ENCODE results near the gene KCNIP4.

Gene KCNIP4

DNA sequence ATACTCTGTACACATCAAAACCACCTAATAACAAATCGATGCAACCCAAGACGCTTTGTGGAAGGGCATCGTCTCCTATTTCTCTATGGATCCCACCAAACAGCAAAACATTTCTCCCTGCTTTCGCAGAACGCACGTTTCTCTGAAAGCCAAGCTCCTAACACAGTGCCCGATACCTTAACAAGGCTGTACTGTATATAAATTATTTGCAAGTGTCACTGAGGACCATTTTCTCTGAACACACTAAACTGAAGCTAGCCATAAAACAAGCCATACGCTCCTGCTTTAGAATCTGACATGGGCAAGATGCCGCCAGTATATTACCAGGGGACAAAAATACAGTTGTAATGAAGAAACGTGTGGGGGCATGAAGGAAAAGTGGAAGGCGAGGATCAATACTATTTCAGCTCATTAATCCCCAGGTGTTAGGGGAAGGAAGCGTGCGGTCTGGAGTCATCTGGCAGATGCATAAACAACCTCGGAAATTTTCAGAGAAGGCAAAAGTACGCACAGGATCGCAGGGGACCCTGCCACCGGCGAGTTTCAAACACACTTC is 703 bp downstream of the KCNIP4 start:
- Histone ChIP-seq H3K18ac (ENCODE audit: low read length) (no peak overlapping the region), H2BK120ac (ENCODE audit: low read depth, low read length) (no peak overlapping the region), H2AK5ac (ENCODE audit: low read length) (no peak overlapping the region), H3K4me2 (ENCODE audit: low read length) (peak overlapping the region; percentile 97), H3K79me1 (ENCODE audit: low read length) (no peaks in the 10 kb centered on the region), H3K56ac (ENCODE audit: low read length) (peak overlapping the region; percentile 72), H4K5ac (ENCODE audit: low read length) (no peak overlapping the region), H3K79me2 (ENCODE audit: control insufficient read depth, insufficient read depth, low read length) (no peaks in the 10 kb centered on the region), H3K4ac (ENCODE audit: low read depth, low read length) (no peak overlapping the region), H3K4me1 (ENCODE audit: control insufficient read depth, low read depth, low read length) (no peaks in the 10 kb centered on the region), H3K27ac (ENCODE audit: low read depth, low read length) (no peak overlapping the region), H3K23ac (ENCODE audit: low read length) (no peak overlapping the region), H3K27me3 (ENCODE audit: insufficient read depth, low read length, poor library complexity) (peaks cover 10% of the 10 kb centered on the region), H2BK15ac (replicated peaks; ENCODE audit: low read depth) (no peak overlapping the region), H3K36me3 (ENCODE audit: control insufficient read depth, insufficient read depth, low read length) (no peaks in the 10 kb centered on the region), H4K8ac (ENCODE audit: low read depth, low read length) (no peak overlapping the region), H3K4me3 (ENCODE audit: low read length) (no peak overlapping the region), H2BK5ac (ENCODE audit: low read length) (no peak overlapping the region), H3K9ac (ENCODE audit: low read length) (peak overlapping the region; percentile 43)
- DNase-seq, result no peak
- no CpG with 5 or more reads among the region's 18 CpGs for WGBS (ENCODE audit: extremely low coverage, insufficient coverage, low lambda C conversion rate)

DNA sequence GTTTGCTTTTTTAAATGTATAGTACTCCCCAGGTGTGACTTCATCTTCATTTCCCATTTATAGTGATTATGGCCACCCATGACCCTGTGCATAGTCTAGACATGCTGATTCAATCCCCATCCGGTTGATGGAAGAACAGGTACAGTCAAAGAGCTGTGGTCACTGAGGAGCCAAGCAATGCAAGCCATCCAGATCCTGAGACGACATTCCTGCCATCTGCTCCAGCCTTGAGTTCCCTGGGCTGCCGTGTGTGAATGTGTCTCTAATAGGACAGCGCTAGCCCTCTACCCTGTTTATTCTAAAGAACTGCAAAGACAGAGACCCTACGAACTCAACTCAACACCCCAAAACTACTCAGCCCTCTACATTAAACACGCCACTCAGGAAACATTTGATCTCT is 1.7 kb downstream of the KCNIP4 start:
- 100% methylated on average over 1 of the region's 6 CpGs for WGBS (ENCODE audit: extremely low coverage, insufficient coverage, low lambda C conversion rate)
- Histone ChIP-seq H2AK5ac (ENCODE audit: low read length) (no peak overlapping the region), H4K5ac (ENCODE audit: low read length) (no peak overlapping the region), H3K23ac (ENCODE audit: low read length) (no peak overlapping the region), H4K8ac (ENCODE audit: low read depth, low read length) (no peak overlapping the region), H2BK120ac (ENCODE audit: low read depth, low read length) (no peak overlapping the region), H3K4me2 (ENCODE audit: low read length) (no peak overlapping the region), H3K9ac (ENCODE audit: low read length) (no peak overlapping the region), H3K27ac (ENCODE audit: low read depth, low read length) (no peak overlapping the region), H3K4me3 (ENCODE audit: low read length) (no peak overlapping the region), H3K79me2 (ENCODE audit: control insufficient read depth, insufficient read depth, low read length) (no peaks in the 10 kb centered on the region), H3K4ac (ENCODE audit: low read depth, low read length) (no peak overlapping the region), H2BK5ac (ENCODE audit: low read length) (no peak overlapping the region), H3K27me3 (ENCODE audit: insufficient read depth, low read length, poor library complexity) (peaks cover 10% of the 10 kb centered on the region), H3K18ac (ENCODE audit: low read length) (no peak overlapping the region), H3K36me3 (ENCODE audit: control insufficient read depth, insufficient read depth, low read length) (no peaks in the 10 kb centered on the region), H2BK15ac (replicated peaks; ENCODE audit: low read depth) (no peak overlapping the region), H3K79me1 (ENCODE audit: low read length) (no peaks in the 10 kb centered on the region), H3K4me1 (ENCODE audit: control insufficient read depth, low read depth, low read length) (no peaks in the 10 kb centered on the region), H3K56ac (ENCODE audit: low read length) (no peak overlapping the region)
- DNase-seq, result no peak

DNA sequence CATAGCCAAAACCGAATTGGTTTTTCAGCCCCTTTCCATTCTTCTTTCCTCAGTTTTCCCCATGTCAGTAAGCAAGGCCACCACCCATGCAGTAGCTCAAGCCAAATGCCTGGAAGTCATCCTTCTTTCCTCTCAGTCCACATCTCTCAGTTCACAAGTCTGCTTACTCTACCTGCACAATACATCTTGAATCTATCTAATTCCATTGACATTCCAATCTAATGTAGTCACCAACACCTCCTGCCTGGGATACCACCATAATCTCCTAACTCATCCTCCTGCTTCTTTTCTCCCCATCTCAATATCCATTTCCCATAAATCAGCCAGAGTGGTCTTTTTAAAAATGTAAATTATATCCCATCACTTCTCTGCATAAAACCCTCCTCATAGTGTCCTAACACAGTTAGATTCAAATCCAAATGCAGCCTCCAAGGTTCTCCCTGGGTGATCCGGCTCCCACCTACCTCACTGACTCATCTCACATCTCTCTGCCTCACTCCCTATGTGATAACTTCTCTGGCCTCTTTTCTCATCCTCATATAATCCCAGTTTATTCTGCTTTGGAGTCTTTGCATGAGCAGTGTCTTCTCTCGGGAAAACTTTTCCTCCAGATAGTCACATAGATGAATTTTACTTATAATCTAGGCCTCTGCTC is 26.9 kb downstream of the KCNIP4 start:
- H3K27ac ChIP-seq (ENCODE audit: low read depth, low read length), result no peak overlapping the region
- no peak overlapping the region for H3K23ac ChIP-seq (ENCODE audit: low read length)
- no peak overlapping the region for H3K9ac ChIP-seq (ENCODE audit: low read length)
- H2BK120ac ChIP-seq (ENCODE audit: low read depth, low read length), result no peak overlapping the region
- no peaks in the 10 kb centered on the region for H3K4me1 ChIP-seq (ENCODE audit: control insufficient read depth, low read depth, low read length)
- no peak overlapping the region for H3K56ac ChIP-seq (ENCODE audit: low read length)
- no peak overlapping the region for H2BK5ac ChIP-seq (ENCODE audit: low read length)
- H3K79me2 ChIP-seq (ENCODE audit: control insufficient read depth, insufficient read depth, low read length), result no peaks in the 10 kb centered on the region
- no peak overlapping the region for H3K18ac ChIP-seq (ENCODE audit: low read length)
- H3K36me3 ChIP-seq (ENCODE audit: control insufficient read depth, insufficient read depth, low read length), result no peaks in the 10 kb centered on the region
- no peaks in the 10 kb centered on the region for H3K79me1 ChIP-seq (ENCODE audit: low read length)
- peak; percentile 79 for DNase-seq
- H2AK5ac ChIP-seq (ENCODE audit: low read length), result no peak overlapping the region
- H2BK15ac ChIP-seq (replicated peaks; ENCODE audit: low read depth), result no peak overlapping the region
- H3K4me2 ChIP-seq (ENCODE audit: low read length), result no peak overlapping the region
- H4K8ac ChIP-seq (ENCODE audit: low read depth, low read length), result no peak overlapping the region
- no peak overlapping the region for H3K4me3 ChIP-seq (ENCODE audit: low read length)
- no peak overlapping the region for H4K5ac ChIP-seq (ENCODE audit: low read length)
- H3K27me3 ChIP-seq (ENCODE audit: insufficient read depth, low read length, poor library complexity), result no peaks in the 10 kb centered on the region
- WGBS (ENCODE audit: extremely low coverage, insufficient coverage, low lambda C conversion rate), result no CpG with 5 or more reads among the region's 3 CpGs
- no peak overlapping the region for H3K4ac ChIP-seq (ENCODE audit: low read depth, low read length)

DNA sequence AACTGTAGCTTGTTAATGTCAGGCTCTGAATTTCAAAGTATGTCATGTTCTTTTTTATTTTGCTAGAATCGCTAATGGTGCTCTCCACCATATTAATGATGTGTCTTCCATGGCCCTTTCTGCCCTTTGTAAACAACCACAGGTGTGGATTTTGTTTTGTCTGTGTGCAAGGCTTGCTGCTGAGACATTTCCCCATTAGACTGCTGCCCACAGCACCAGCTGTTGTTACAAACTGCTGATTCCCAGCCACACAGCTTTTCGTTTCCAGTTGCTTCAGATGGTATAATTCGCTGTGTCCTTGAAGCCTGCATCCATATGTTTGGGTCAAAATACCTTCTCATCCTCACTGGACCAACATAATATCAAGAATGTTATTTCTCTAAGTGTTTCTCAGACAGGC is 32.8 kb downstream of the KCNIP4 start:
- Histone ChIP-seq H3K56ac (ENCODE audit: low read length) (no peak overlapping the region), H2BK120ac (ENCODE audit: low read depth, low read length) (no peak overlapping the region), H3K27me3 (ENCODE audit: insufficient read depth, low read length, poor library complexity) (no peaks in the 10 kb centered on the region), H3K18ac (ENCODE audit: low read length) (no peak overlapping the region), H3K79me1 (ENCODE audit: low read length) (no peaks in the 10 kb centered on the region), H4K5ac (ENCODE audit: low read length) (no peak overlapping the region), H2BK15ac (replicated peaks; ENCODE audit: low read depth) (no peak overlapping the region), H3K4ac (ENCODE audit: low read depth, low read length) (no peak overlapping the region), H3K4me2 (ENCODE audit: low read length) (no peak overlapping the region), H2BK5ac (ENCODE audit: low read length) (no peak overlapping the region), H3K27ac (ENCODE audit: low read depth, low read length) (no peak overlapping the region), H3K79me2 (ENCODE audit: control insufficient read depth, insufficient read depth, low read length) (no peaks in the 10 kb centered on the region), H4K8ac (ENCODE audit: low read depth, low read length) (no peak overlapping the region), H3K36me3 (ENCODE audit: control insufficient read depth, insufficient read depth, low read length) (no peaks in the 10 kb centered on the region), H3K23ac (ENCODE audit: low read length) (no peak overlapping the region), H3K9ac (ENCODE audit: low read length) (no peak overlapping the region), H3K4me1 (ENCODE audit: control insufficient read depth, low read depth, low read length) (no peaks in the 10 kb centered on the region), H2AK5ac (ENCODE audit: low read length) (no peak overlapping the region), H3K4me3 (ENCODE audit: low read length) (no peak overlapping the region)
- no CpG with 5 or more reads among the region's 3 CpGs for WGBS (ENCODE audit: extremely low coverage, insufficient coverage, low lambda C conversion rate)
- no peak for DNase-seq

DNA sequence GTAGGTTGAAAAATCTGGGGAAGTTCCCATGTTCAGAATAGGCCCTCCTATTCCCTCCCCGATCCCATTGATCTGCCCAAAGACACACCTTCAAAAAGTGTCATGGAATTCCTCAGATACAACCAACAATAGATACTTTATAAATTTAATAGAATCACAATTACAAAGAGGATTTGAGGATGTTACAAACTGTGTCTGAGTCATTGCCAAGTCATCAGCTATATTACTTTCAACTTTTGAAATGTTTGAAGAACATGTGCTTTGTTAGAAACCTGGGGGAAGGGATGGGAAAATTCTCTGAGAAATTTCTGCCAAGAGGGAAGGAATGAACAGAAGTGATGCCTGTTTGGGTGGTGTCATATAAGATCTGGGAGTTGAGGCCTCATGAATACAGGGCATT is 46.7 kb downstream of the KCNIP4 start:
- H3K56ac ChIP-seq (ENCODE audit: low read length), result no peak overlapping the region
- H3K79me1 ChIP-seq (ENCODE audit: low read length), result no peaks in the 10 kb centered on the region
- H3K79me2 ChIP-seq (ENCODE audit: control insufficient read depth, insufficient read depth, low read length), result no peaks in the 10 kb centered on the region
- H3K18ac ChIP-seq (ENCODE audit: low read length), result no peak overlapping the region
- no CpG with 5 or more reads among the region's 1 CpG for WGBS (ENCODE audit: extremely low coverage, insufficient coverage, low lambda C conversion rate)
- no peak overlapping the region for H3K9ac ChIP-seq (ENCODE audit: low read length)
- H3K4me2 ChIP-seq (ENCODE audit: low read length), result no peak overlapping the region
- H2BK15ac ChIP-seq (replicated peaks; ENCODE audit: low read depth), result no peak overlapping the region
- H4K8ac ChIP-seq (ENCODE audit: low read depth, low read length), result no peak overlapping the region
- H2BK120ac ChIP-seq (ENCODE audit: low read depth, low read length), result no peak overlapping the region
- no peak for DNase-seq
- no peaks in the 10 kb centered on the region for H3K36me3 ChIP-seq (ENCODE audit: control insufficient read depth, insufficient read depth, low read length)
- H3K23ac ChIP-seq (ENCODE audit: low read length), result no peak overlapping the region
- no peak overlapping the region for H4K5ac ChIP-seq (ENCODE audit: low read length)
- no peak overlapping the region for H3K4ac ChIP-seq (ENCODE audit: low read depth, low read length)
- H3K4me3 ChIP-seq (ENCODE audit: low read length), result no peak overlapping the region
- no peaks in the 10 kb centered on the region for H3K27me3 ChIP-seq (ENCODE audit: insufficient read depth, low read length, poor library complexity)
- H3K4me1 ChIP-seq (ENCODE audit: control insufficient read depth, low read depth, low read length), result no peaks in the 10 kb centered on the region
- H2BK5ac ChIP-seq (ENCODE audit: low read length), result no peak overlapping the region
- H3K27ac ChIP-seq (ENCODE audit: low read depth, low read length), result no peak overlapping the region
- H2AK5ac ChIP-seq (ENCODE audit: low read length), result no peak overlapping the region

DNA sequence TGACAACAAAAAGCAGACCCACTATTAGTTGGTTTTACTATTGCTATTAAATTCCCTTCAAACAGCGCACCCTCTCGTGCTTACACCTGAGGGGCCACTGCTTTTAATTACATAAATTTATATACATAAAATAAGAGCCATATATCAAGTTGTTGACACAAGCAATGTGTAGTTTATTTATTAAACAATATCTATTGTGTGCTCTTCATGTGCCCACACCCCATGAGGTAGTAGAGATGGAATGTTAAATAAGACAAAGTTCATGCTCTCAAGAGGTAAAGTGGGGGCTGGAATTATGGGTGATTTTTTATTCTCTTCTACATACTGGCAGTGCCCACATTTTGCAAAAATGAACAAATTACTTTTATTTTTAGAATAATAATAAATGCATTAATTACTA is 47.3 kb downstream of the KCNIP4 start:
- no peak for DNase-seq
- H2BK15ac ChIP-seq (replicated peaks; ENCODE audit: low read depth), result no peak overlapping the region
- H3K4me1 ChIP-seq (ENCODE audit: control insufficient read depth, low read depth, low read length), result no peaks in the 10 kb centered on the region
- H2BK5ac ChIP-seq (ENCODE audit: low read length), result no peak overlapping the region
- no peak overlapping the region for H4K8ac ChIP-seq (ENCODE audit: low read depth, low read length)
- H4K5ac ChIP-seq (ENCODE audit: low read length), result no peak overlapping the region
- H3K27ac ChIP-seq (ENCODE audit: low read depth, low read length), result no peak overlapping the region
- no peak overlapping the region for H2BK120ac ChIP-seq (ENCODE audit: low read depth, low read length)
- no peaks in the 10 kb centered on the region for H3K36me3 ChIP-seq (ENCODE audit: control insufficient read depth, insufficient read depth, low read length)
- no peak overlapping the region for H3K23ac ChIP-seq (ENCODE audit: low read length)
- no peaks in the 10 kb centered on the region for H3K79me1 ChIP-seq (ENCODE audit: low read length)
- no peak overlapping the region for H3K56ac ChIP-seq (ENCODE audit: low read length)
- no peak overlapping the region for H3K4me2 ChIP-seq (ENCODE audit: low read length)
- H3K79me2 ChIP-seq (ENCODE audit: control insufficient read depth, insufficient read depth, low read length), result no peaks in the 10 kb centered on the region
- H2AK5ac ChIP-seq (ENCODE audit: low read length), result no peak overlapping the region
- no CpG with 5 or more reads among the region's 2 CpGs for WGBS (ENCODE audit: extremely low coverage, insufficient coverage, low lambda C conversion rate)
- no peak overlapping the region for H3K4me3 ChIP-seq (ENCODE audit: low read length)
- H3K4ac ChIP-seq (ENCODE audit: low read depth, low read length), result no peak overlapping the region
- no peak overlapping the region for H3K18ac ChIP-seq (ENCODE audit: low read length)
- H3K27me3 ChIP-seq (ENCODE audit: insufficient read depth, low read length, poor library complexity), result no peaks in the 10 kb centered on the region
- no peak overlapping the region for H3K9ac ChIP-seq (ENCODE audit: low read length)
